NCI-H2196 (cell line): ENCODE measurements around the gene DGKZ.
"Not testable (repeated sequence)": the region's sequence is repeated elsewhere in the genome, so short reads cannot be mapped to it uniquely, and the experiment has no call there.

Experiments
- DNase-seq: peaks from one replicate; lab custom pipeline; 2025; ENCODE audit not compliant: unreplicated experiment; lab: John Stamatoyannopoulos, UW

The DGKZ gene, protein sequence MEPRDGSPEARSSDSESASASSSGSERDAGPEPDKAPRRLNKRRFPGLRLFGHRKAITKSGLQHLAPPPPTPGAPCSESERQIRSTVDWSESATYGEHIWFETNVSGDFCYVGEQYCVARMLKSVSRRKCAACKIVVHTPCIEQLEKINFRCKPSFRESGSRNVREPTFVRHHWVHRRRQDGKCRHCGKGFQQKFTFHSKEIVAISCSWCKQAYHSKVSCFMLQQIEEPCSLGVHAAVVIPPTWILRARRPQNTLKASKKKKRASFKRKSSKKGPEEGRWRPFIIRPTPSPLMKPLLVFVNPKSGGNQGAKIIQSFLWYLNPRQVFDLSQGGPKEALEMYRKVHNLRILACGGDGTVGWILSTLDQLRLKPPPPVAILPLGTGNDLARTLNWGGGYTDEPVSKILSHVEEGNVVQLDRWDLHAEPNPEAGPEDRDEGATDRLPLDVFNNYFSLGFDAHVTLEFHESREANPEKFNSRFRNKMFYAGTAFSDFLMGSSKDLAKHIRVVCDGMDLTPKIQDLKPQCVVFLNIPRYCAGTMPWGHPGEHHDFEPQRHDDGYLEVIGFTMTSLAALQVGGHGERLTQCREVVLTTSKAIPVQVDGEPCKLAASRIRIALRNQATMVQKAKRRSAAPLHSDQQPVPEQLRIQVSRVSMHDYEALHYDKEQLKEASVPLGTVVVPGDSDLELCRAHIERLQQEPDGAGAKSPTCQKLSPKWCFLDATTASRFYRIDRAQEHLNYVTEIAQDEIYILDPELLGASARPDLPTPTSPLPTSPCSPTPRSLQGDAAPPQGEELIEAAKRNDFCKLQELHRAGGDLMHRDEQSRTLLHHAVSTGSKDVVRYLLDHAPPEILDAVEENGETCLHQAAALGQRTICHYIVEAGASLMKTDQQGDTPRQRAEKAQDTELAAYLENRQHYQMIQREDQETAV

DNA sequence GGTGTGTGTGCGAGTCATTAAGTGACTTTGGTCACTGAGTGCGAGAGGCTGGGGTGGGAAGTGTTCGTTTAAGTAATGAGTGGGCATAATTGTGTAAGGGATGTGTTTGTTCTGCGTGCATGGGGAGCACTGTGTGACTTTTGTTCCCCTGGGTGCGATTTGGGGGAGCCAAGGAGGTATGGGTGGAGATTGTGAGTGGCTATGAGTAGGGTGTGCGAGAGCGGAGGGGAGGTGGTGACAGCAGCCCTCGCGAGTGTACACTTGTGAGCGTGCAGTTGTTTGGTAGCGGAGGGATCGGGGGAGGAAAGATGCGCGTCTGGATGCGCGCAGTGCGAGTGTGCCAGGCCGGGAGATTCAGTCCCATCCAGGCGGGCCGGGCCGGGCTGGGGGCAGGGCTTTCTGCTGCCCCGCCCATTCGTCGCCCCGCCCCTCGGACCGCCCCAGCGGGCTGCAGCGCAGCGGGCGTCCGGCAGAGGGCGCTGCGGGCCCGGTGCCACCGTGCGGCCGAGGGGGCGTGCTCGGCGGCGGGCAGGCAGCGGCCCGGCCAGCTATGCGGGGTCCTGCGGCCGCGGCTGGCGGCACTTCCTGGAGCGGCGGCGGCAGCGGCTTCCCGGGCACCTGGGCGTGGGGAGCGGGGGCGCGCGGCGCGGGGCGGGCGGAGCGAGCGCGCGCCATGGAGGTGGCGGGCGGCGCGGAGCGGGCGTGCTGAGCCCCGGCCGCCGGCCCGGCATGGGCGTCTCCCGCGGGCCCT lies at the start of gene DGKZ:
DGKZ (plus strand) TSS at position 578 of the 751 bp plus-strand sequence. CDS start 197 bp downstream, outside the sequence.
- DNase-seq = peak; percentile 88

DNA sequence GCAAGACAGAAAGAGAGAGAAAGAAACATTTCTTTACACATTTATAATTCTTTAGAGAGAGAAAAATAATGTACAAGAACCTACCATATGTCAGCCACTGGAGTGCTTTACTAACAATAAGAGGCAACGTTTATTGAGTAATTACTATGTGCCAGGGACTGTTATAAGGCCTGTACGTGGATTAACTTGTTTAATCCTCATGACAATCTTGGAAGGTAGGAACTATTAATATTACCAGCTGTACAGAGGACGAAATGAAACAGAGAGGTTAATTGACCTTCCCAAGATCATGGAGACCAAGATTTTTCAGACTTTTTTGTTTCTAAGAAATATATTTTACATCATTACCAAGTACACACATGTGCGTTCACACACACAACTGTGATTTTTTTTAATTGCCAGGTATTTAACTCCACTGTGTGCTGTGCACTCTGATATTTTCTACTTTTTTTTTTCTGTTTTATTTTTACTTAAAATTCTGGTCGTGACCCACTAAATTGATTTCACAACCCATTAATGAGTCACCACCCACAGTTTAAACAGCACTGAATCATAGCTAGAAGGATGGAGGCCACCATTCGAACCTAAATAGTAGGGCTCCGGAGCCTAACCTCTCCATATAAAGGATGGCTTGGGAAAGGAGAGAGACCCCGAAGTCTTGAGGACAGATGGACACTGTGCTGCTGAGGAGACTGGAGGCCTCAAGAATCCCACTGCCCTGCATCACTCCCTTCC lies 48.4 kb upstream of the DGKZ start:
- DNase-seq = no peak

DNA sequence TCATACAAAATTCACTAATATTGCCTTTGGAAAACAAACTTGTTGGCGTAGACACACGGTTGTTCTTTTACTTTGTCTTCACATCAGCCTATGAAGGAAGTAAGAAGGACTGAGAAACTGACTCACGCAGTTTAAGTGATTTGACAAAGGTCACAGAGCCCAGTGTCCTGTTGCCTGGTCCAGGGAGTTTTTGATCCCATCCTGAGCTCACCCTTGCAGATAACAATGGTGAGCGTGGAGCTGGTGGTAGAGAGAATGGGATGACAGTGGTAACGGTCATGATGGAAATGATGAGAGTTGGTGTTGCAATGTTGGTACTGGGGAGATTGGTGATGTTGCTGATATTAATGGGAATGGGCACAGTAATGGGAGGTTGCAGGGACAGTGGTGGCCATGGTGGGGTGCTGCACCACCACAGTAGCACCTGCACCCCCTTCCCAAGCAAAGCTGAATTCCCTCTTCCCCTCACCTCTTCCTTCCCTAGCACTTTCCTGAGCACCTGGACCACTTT lies 47.8 kb upstream of the DGKZ start:
- no peak for DNase-seq

DNA sequence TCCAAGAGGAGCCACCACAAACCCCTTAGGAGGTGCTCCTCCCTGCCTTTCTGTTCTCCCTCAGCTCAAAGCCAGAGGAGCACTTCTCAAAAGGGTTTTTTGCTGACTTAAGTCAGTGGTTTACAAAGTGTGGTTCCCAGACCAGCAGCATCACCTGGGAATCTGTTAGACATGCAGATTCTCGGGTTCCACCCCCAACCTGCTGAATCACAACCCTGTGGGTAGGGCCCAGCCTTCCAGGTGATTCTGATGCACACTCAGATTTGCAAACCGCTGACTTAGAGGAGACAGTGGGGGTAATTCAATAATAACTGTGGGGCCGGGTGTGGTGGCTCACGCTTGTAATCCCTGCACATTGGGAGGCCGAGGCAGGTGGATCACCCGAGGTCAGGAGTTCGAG lies 47.0 kb upstream of the DGKZ start:
- DNase-seq = no peak

DNA sequence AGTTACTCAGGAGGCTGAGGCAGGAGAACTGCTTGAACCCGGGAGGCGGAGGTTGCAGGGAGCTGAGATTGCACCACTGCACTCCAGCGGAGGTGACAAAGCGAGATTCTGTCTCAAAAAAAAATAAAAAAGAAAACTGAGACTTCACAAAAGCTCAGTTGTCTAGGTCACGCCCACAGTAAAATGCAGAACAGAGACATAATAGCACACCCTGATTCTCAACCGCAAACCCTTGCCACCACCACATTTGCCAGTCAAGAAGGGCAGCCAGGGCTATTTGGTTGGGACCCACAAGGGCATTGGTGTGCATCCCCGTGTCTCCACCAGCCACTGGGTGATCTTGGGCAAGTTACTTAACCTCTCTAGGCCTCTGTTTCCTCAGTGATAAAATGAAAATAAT lies 44.4 kb upstream of the DGKZ start:
- DNase-seq = no peak

DNA sequence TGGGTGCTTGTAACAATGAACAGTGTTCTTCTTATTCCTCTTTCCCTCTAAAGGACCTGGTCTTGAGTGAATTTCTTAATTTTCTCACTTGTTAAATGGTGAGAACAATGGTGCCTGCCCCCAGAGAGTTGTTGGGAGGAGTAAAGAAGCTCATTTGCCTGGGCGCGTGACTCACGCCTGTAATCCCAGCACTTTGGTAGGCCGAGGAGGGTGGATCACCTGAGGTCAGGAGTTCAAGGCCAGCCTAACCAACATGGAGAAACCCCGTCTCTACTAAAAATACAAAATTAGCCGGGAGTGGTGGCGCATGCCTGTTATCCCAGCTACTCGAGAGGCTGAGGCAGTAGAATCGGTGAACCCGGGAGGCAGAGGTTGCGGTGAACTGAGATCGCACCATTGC lies 43.2 kb upstream of the DGKZ start:
- DNase-seq = not testable (repeated sequence)

DNA sequence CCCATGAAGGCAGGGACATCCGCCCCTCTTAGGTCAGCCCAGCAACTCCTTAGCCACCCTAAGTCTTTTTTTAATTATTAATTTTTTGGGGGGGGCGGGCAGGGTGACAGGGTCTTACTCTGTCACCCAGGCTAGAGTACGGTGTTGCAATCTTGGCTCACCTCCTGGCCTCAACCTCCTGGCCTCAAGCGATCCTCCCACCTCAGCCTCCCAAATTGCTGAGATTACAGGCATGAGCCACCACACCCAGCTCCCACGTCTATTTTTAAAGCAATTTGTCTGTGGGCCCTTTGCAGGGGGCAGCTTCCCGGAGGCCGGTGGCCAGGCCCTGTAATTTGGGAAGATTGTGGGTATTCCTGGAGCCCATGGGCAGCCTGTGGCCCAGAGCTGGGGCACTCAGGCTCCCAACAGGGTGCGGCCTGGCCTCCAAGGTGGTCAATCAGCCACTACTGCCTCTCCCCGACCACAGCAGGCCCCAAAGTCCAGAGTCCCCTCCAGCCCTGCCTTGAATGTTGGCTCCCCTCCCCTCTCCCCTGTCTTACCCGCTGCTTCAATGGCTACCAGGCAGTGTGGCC lies 42.6 kb upstream of the DGKZ start:
- no peak for DNase-seq

DNA sequence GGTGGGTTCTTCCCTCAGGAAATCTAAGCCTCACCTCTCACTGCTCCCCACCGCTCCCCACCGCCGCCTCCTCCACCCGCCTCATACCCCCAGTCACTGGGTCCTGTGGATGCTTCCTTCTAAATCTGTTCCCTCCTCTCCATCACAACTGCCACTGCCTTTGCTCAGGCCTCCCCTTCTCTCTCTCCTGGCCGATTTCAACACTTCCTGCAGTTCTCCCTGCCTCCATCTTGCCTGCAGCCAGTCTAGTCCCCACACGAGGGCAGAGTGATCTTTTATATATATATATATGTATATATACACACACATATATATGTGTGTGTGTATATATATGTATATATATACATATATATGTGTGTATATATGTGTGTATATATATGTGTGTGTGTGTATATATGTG lies 42.0 kb upstream of the DGKZ start:
- no peak for DNase-seq

DNA sequence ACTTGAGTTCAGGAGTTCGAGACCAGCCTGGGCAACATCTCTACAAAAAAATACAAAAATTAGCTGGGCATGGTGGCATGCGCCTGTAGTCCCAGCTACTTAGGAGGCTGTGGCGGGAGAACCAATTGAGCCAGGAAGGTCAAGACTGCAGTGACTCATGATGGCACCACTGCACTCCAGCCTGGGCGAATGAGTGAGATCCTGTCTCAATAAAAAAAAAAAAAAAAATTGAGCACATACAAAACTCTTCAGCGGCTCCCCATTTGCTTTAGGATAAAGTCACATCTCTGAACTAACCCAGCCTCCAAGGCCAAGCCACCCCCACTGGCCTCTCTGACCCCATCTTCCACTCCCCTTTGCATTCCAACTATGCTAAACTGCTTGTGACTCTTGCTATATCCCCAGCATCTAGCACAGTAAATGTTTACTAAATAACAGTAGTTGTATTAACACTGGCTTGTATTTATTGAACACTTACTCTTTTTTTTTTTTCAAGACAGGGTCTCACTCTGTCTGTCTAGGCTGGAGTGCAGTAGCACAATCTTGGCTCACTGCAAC lies 40.9 kb upstream of the DGKZ start:
- no peak for DNase-seq

DNA sequence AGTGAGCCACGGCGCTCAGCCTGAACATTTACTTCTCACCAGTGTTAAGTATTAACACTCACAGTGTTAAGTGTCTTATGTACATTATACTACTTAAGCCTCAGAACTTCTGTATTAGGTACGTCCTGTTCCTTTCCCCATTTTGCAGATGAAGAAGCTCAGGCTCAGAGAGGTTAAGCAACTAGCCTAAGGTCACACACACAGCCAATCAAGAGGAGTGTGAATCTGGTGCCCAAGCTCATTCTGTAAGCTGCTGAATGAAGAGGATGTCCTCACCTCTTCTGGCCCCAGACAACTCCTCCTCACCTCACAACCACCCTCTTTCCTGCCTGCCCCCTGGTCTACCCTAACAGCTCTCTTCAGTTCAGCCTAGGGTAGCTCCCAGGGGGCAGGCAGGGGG lies 39.9 kb upstream of the DGKZ start:
- DNase-seq = no peak

DNA sequence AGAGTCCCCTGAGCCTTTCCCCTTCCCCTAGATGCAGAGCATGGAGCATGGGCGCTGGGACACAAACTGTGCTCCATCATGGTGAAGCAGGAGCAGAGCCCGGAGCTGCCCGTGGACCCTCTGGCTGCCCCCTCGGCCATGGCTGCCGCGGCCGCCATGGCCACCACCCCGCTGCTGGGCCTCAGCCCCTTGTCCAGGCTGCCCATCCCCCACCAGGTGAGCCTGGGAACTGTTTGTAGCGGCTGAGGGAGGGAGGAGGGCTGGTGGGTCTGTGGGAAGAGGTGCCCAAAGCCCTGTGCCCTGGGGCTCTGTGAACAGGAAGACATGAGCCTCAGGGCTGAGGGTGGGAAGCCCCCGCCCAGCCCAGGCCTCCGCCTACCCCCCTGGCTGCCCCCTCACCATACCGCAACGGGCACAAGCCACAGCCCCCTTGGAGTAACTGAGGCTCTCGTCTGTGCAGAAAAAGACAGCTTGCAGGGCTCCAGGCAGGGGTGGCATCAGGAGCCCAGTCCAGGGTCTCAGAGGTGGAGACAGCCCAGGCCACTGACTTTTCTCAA lies 39.4 kb upstream of the DGKZ start:
- no peak for DNase-seq

DNA sequence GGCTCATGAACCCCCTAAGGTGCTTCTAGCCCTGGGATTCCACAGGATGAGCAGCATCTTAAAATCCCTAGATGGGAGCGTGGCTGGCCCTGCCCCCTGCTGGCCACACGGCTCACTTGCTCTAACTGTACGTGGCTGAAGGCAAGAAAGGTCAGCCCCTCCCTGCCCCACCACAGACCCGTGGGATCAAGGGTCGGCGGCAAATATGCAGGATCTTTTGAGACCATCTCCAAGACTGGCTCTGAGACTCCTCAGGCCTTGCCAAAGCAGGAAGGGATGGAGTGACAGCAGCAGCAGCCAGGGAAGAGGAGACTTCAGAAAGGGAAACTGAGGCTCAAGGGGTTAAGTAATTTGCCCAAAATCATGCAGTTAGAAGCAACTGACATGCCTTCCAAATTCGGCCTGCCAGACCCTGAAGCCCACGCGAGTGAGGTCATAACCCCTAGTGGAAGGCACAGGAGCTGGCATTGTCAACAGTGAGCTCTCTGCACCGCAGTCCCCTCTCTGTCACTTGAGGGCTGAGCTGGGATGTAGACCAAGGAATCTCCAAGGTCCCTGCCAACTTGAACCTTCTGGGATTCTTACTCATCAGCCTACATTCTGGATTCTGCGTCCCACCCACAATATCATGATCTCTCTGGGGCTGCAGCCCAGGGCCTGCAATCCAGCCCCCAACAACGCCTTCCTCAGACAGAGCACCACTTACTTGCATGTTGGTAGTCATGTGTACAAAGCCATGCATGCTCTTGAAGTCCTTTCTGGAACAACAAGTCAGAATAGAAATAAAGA lies 38.4 kb upstream of the DGKZ start:
- peak; percentile 67 for DNase-seq

DNA sequence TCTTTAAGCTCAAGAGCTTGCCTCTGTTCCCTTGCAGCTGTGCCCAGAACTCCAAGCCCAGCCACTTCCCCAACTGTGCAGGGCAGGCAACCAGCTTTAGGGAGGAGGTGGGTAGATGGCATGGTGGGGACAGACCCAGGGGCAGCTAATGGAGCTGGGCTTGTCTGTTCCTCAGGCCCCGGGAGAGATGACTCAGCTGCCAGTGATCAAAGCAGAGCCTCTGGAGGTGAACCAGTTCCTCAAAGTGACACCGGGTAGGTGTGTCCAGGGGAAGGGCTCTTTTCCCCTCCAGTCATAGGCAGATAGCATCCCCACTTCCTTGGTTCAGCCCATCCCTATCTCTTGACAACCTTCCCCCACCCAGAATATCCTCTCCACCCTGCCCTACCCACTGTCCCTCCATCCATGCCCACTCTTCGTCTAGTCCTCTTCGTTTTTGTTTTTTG lies 37.4 kb upstream of the DGKZ start:
- DNase-seq = no peak

DNA sequence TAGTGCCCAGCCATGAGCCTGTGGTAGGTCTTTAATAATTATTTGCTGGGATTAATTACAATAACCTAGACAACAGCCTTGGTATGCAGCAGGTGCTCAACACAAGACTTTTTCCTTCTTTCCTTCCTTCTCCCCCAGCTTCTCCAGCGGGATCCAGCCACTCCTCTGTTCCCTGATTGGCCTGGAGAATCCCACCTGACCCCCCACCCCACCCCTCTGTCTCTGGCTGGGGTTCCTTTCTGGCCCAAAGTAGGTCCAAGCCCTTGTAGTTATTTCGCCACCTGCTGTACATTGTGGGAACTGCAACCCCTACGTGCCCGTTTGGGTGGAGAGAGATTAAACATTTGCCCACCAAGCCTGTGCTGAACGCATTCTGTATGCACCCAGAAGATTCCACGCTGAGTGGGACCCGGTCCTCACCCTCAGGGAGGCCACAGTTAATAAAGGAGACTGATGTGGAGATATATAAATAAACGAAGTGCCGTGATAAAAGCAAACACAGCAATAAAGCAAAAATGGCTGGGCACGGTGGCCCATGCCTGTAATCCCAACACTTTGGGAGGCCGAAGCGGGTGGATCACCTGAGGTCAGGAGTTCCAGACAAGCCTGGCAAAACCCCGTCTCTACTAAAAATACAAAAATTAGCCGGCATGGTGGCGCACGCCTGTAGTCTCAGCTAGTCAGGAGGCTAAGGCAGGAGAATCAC lies 32.1 kb upstream of the DGKZ start:
- peak; percentile 57 for DNase-seq

DNA sequence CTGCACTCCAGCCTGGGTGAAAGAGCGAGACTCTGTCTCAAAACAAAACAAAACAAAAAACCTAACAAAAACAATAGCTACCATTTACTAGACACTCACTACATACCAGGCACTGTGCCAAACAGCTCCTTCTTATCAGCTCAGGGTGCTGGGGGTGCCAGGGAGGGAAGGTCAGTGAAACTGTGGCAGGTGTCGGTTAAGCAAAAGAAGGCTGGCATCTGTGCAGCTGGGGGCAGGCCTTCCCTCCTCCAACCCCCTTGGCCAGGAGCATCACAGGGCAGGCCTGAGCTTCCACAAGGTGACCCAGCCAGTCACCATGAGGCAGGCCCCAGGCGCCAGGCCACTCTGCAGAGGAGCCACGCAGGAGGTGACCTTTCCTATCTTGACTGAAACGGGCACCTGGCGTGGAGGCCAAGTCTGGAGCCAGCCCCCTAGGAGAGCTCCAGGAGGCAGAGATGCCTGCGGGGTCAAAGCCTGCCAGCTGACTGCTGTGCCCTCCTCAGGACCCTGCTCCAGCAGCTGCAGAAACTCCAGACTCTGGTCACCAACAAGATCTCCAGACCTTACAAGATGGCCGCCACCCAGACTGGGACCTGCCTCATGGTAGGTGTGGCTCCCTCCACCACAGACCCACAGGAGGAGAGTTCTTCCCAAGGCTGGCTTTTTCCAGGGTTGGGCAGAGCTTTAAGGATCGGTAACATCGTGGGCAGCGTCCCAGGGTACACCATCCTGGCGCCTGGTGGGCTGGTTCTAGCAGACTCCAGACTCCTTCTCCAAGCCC lies 31.3 kb upstream of the DGKZ start:
- DNase-seq = peak; percentile 80

DNA sequence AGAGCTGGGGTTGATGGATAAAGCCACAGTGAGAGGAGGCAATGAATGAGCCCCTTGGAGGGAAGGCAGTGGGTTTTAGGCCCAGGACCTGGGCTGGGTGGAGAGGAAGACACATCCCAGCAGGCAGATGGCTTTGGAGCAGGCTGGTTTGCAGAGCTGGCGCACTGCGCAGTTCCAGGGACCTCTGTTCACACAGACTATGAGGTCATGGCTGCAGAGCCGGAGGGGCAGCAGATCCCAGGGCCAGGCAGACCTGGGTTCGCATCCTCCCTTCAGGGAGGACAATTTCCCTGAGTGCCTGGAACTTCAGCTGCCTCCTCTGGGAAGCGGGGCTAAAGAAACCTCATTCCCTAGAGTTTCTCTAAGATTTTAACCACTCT lies 28.2 kb upstream of the DGKZ start:
- DNase-seq = no peak

DNA sequence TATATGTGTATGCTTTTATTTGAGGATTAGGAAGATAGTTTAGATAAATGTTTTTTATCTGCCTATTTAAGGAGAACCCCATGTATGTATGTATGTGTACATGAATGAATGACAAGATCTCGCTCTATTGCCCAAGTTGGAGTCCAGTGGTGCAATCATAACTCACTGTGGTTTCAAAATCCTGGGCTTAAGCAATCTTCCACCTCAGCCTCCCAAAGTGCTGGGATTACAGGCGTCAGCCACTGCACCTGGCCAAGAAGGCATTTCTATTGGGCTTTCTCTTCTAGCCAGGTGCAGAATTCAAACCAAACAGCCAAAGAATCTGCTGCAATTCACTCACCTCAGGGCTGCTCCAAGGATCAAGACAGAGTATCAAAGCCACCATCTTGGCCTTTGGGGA lies 25.5 kb upstream of the DGKZ start:
- DNase-seq = no peak
